Endothelial cell of umbilical vein (primary cell): ENCODE measurements around the gene LOXL1. TPM values are rescaled to one million over a fixed set of nuclear protein-coding genes. Genes with fewer than 3 reads are reported as not detected.

ENCODE experiments used
- BruUV-seq: library from RNA; stranded (reverse); fragments of 400-500 nt; replicated peaks from 2 replicates; lab custom pipeline; 2021; lab: Mats Ljungman, UMichigan
- CTCF ChIA-PET: fragments of 300-600, 350-600 bp; sonication (Branson Sonifier 250); formaldehyde crosslinking; loops from one replicate; lab custom pipeline; 2021; ENCODE audit warnings: antibody characterized with exemption, inconsistent platforms; lab: Charles Lee
- POLR2A ChIA-PET: fragments of 300-600, 350-600 bp; sonication (Branson Sonifier 250); formaldehyde crosslinking; loops from one replicate; lab custom pipeline; 2021; ENCODE audit warnings: antibody characterized with exemption, inconsistent platforms; lab: Charles Lee
- DNase-seq: peaks from one replicate; pipeline ENCODE4 v3.0.0-alpha.2; 2011; ENCODE audit warnings: low read depth, low spot score
- FAIRE-seq: peaks from 2 replicates; lab custom pipeline; 2011; peaks lifted over from hg19 to GRCh38; lab: Jason Lieb, UNC
- H2AFZ ChIP-seq: 2 replicates; pipeline ENCODE4 v1.6.0; 2012; ENCODE audit warnings: low read depth, low read length, control low read depth, inconsistent platforms
- H3K27ac ChIP-seq: 2 replicates; pipeline ENCODE4 v1.5.1; 2011; ENCODE audit warnings: low read depth, mild to moderate bottlenecking, control low read depth, low read length, moderate library complexity; ENCODE audit not compliant: insufficient read depth
- H3K27me3 ChIP-seq, 2 experiments: 2 replicates each; pipeline versions ENCODE4 v1.6.0 to v1.6.1; 2011; ENCODE audit warnings: low read length in 2 of 2, mixed read lengths in 1 of 2; ENCODE audit not compliant: control insufficient read depth in 2 of 2, insufficient read depth in 2 of 2
- H3K36me3 ChIP-seq, 2 experiments: 2 replicates in 1 of 2; 3 replicates in 1 of 2; pipeline ENCODE4 v1.5.1; 2011; ENCODE audit warnings: low read length in 2 of 2, mild to moderate bottlenecking in 1 of 2, moderate library complexity in 1 of 2; ENCODE audit not compliant: control insufficient read depth in 2 of 2, insufficient read depth in 2 of 2; ENCODE audit errors: extremely low read depth in 1 of 2
- H3K4me1 ChIP-seq: 3 replicates; pipeline ENCODE4 v1.5.1; 2011; ENCODE audit warnings: mild to moderate bottlenecking, low read length; ENCODE audit not compliant: control insufficient read depth, insufficient read depth; ENCODE audit errors: extremely low read depth
- H3K4me2 ChIP-seq: 2 replicates; pipeline ENCODE4 v1.6.1; 2011; ENCODE audit warnings: low read length, control low read depth, mixed read lengths; ENCODE audit not compliant: insufficient read depth
- H3K4me3 ChIP-seq, 3 experiments: fragments of 200-600 bp in 1 of 3; sonication (generic), shearing (Covaris generic) in 1 of 3; replicated peaks in 1 of 3; 2 replicates each; pipeline ENCODE4 v1.5.1; 2011 to 2016; ENCODE audit warnings: control low read depth in 3 of 3, low read length in 3 of 3, mild to moderate bottlenecking in 2 of 3, inconsistent platforms in 1 of 3, low read depth in 1 of 3, moderate library complexity in 1 of 3; ENCODE audit not compliant: insufficient read depth in 1 of 3
- H3K79me2 ChIP-seq: 2 replicates; pipeline ENCODE4 v1.6.0; 2012; ENCODE audit warnings: low read length, inconsistent platforms; ENCODE audit not compliant: control insufficient read depth, insufficient read depth
- H3K9ac ChIP-seq: replicated peaks from 2 replicates; pipeline ENCODE3; 2011; ENCODE audit warnings: low read length, control low read depth; ENCODE audit not compliant: insufficient read depth; ENCODE audit errors: extremely low read depth
- H3K9me1 ChIP-seq: replicated peaks from 3 replicates; pipeline ENCODE4 v1.6.0; 2011; ENCODE audit warnings: mild to moderate bottlenecking, low read length; ENCODE audit not compliant: control insufficient read depth, insufficient read depth; ENCODE audit errors: extremely low read depth
- H3K9me3 ChIP-seq: replicated peaks from 2 replicates; pipeline ENCODE4 v1.5.1; 2012; ENCODE audit warnings: low read length, inconsistent platforms; ENCODE audit not compliant: control insufficient read depth, insufficient read depth
- H4K20me1 ChIP-seq: replicated peaks from 2 replicates; pipeline ENCODE3; 2011; ENCODE audit warnings: mild to moderate bottlenecking, low read length; ENCODE audit not compliant: control insufficient read depth, insufficient read depth; ENCODE audit errors: extremely low read depth
- EZH2 ChIP-seq: IDR thresholded peaks from 2 replicates; pipeline ENCODE4 v1.6.1; 2012; ENCODE audit warnings: borderline replicate concordance, low read depth, mild to moderate bottlenecking, moderate library complexity, low read length, inconsistent platforms; ENCODE audit not compliant: severe bottlenecking
- FOS ChIP-seq: IDR thresholded peaks from 2 replicates; pipeline ENCODE4 v1.6.1; 2011; ENCODE audit warnings: mild to moderate bottlenecking, low read length, moderate library complexity, borderline replicate concordance; ENCODE audit not compliant: insufficient read depth
- GATA2 ChIP-seq: IDR thresholded peaks from 2 replicates; pipeline ENCODE4 v1.7.0; 2011; ENCODE audit warnings: low read depth, mild to moderate bottlenecking, moderate library complexity, mixed read lengths, low read length; ENCODE audit not compliant: insufficient read length, insufficient read depth
- JUN ChIP-seq: IDR thresholded peaks from 2 replicates; pipeline ENCODE4 v1.6.1; 2011; ENCODE audit warnings: borderline replicate concordance, low read depth; ENCODE audit not compliant: insufficient read length, insufficient read depth
- MYC ChIP-seq: IDR thresholded peaks from one replicate; pipeline ENCODE4 v1.6.1; 2011; ENCODE audit warnings: mild to moderate bottlenecking, low read depth, low read length
- POLR2A ChIP-seq: IDR thresholded peaks from 2 replicates; pipeline ENCODE4 v1.6.1; 2012; ENCODE audit warnings: low read depth, mild to moderate bottlenecking, control low read depth, low read length
- POLR2AphosphoS5 ChIP-seq: IDR thresholded peaks from 2 replicates; pipeline ENCODE4 v1.6.1; 2012; ENCODE audit warnings: low read depth, mild to moderate bottlenecking, control low read depth, low read length, moderate library complexity; ENCODE audit not compliant: insufficient read depth
- dilution Hi-C: fragments of 300-500 bp; cut with MboI; formaldehyde crosslinking; loops from one replicate; pipeline ENCODE4 v1.15.0; 2019; ENCODE audit warnings: low sequenced_read_pairs; ENCODE audit not compliant: extremely low pct_ligation_motif_present
- intact Hi-C: fragments of 100-400 bp; cut with micrococcal nuclease; formaldehyde crosslinking; loops from one replicate; pipeline ENCODE4 v1.10.0; 2022
- polyA plus RNA-seq, 4 experiments: library from polyadenylated mRNA; depleted of rRNA in 3 of 4; stranded (reverse) in 3 of 4; unstranded in 1 of 4; fragments of >200 nt; gene quantifications; 2 replicates each; pipeline versions ENCODE4 v1.2.1 to v1.2.3, GENCODE V29; 2011 to 2012; ENCODE audit warnings: missing spikeins in 1 of 4
- total RNA-seq: library from RNA; stranded (reverse); gene quantifications from 2 replicates; pipeline ENCODE4 v1.2.3, GENCODE V29; 2021
- TF ChIP-seq, protein P1 (sequence below): IDR thresholded peaks from 2 replicates; pipeline ENCODE4 v1.6.1; 2011; ENCODE audit not compliant: insufficient read depth, insufficient read length
- TF ChIP-seq, protein P2 (sequence below), 2 donors: IDR thresholded peaks; 1 replicate in 1 of 2; 2 replicates in 1 of 2; pipeline ENCODE4 v1.5.1; 2011; ENCODE audit warnings: low read length in 2 of 2, mild to moderate bottlenecking in 2 of 2, moderate library complexity in 2 of 2, control low read depth in 1 of 2, inconsistent platforms in 1 of 2, low read depth in 1 of 2; ENCODE audit not compliant: insufficient read depth in 1 of 2; ENCODE audit errors: extremely low read depth in 1 of 2

Gene LOXL1
- total and polyA plus RNA-seq, 2 donors (not counting 3 experiments of a cell fraction or from before 2014, with no cell fraction given) = 5.2 to 14.4 TPM

DNA sequence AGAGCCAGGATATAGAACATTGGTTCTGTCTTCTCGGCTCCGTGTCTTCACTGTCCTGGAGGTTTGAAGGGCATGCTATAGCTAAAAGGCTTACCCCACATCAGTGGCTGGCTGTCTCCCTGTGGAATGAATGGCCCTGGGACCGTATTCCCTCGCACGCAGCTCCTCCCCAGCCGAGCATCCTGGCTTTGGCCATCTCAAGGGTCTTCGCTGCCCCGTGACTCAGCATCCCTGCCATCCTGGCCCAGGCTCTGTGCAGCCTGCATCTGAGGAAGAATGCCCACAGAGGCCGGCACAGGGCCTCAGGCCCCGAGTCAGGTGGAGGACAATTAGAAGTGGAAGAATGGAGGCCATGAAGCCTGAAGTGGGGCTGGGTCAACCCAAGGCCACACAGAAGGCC lies 11.0 kb downstream of the LOXL1 start:
- H3K27me3 ChIP-seq = no peaks in the 10 kb centered on the region
- DNase-seq (no peak), FAIRE-seq (no peak)
- H3K79me2 ChIP-seq = no peaks in the 10 kb centered on the region
- no peaks in the 10 kb centered on the region for H3K9me1 ChIP-seq
- peaks cover 24% of the 10 kb centered on the region for H3K4me1 ChIP-seq
- intact Hi-C loops (no loop called here), dilution Hi-C loops (no loop called here)
- BruUV-seq = no TSS peak
- TF ChIP-seq MYC (no peak), POLR2AphosphoS5 (no peak), FOS (no peak), EZH2 (no peak), POLR2A (no peak), JUN (no peak), GATA2 (no peak)
- TF ChIP-seq, protein P1, sequence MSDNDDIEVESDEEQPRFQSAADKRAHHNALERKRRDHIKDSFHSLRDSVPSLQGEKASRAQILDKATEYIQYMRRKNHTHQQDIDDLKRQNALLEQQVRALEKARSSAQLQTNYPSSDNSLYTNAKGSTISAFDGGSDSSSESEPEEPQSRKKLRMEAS = no peak
- TF ChIP-seq, protein P2, sequence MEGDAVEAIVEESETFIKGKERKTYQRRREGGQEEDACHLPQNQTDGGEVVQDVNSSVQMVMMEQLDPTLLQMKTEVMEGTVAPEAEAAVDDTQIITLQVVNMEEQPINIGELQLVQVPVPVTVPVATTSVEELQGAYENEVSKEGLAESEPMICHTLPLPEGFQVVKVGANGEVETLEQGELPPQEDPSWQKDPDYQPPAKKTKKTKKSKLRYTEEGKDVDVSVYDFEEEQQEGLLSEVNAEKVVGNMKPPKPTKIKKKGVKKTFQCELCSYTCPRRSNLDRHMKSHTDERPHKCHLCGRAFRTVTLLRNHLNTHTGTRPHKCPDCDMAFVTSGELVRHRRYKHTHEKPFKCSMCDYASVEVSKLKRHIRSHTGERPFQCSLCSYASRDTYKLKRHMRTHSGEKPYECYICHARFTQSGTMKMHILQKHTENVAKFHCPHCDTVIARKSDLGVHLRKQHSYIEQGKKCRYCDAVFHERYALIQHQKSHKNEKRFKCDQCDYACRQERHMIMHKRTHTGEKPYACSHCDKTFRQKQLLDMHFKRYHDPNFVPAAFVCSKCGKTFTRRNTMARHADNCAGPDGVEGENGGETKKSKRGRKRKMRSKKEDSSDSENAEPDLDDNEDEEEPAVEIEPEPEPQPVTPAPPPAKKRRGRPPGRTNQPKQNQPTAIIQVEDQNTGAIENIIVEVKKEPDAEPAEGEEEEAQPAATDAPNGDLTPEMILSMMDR (IDR thresholded peaks at IDR 0.05; ENCODE audit: extremely low read depth in 1 of 2, insufficient read depth in 1 of 2, low read depth in 1 of 2, low read length in 2 of 2) = no peak
- no peak overlapping the region for H2AFZ ChIP-seq
- ChIA-PET POLR2A (no interaction called here), CTCF (interaction anchor here (1.1 to 3.8 kb wide), 4 partner anchors 10 to 63 kb away, joined by 4 to 29 read pairs (median 7); partner anchors contain the start of gene TBC1D21)
- H3K4me3 ChIP-seq = no peak overlapping the region
- no peak overlapping the region for H3K4me2 ChIP-seq
- H3K36me3 ChIP-seq = no peaks in the 10 kb centered on the region
- H3K27ac ChIP-seq = no peak overlapping the region
- no peak overlapping the region for H3K9ac ChIP-seq
- H3K9me3 ChIP-seq = no peaks in the 10 kb centered on the region
- H4K20me1 ChIP-seq = no peaks in the 10 kb centered on the region
